ENCODE measurements around the gene SLC25A3. TPM values are rescaled to one million over a fixed set of nuclear protein-coding genes. Genes with fewer than 3 reads are reported as not detected.

Gene SLC25A3
- total and polyA plus RNA-seq, 2 donors (not counting 1 experiment from before 2014, with no cell fraction given): 276 to 304 TPM

Small RNA genes lying within 50 kb of the gene (small RNA-seq; reads per million reads assigned to genes)
- gene SNORA53 (ENCODE audit: insufficient read length, low read depth, low replicate concordance): 34.0 reads per million, percentile 92 among the genes with 10 or more reads in this experiment

Other genes starting within 250 kb of the SLC25A3 start
- gene TMPO, start 78.1 kb upstream of the SLC25A3 start, total RNA-seq: 177 and 187 TPM in 2 replicates
- gene TMPO, start 78.1 kb upstream of the SLC25A3 start, polyA plus RNA-seq: 41.8 and 53.0 TPM in 2 replicates
- gene IKBIP, start 51.1 kb downstream of the SLC25A3 start, total RNA-seq: 12.0 TPM in 2 replicates
- 1.7 and 3.1 TPM in 2 replicates for gene IKBIP, start 51.1 kb downstream of the SLC25A3 start, polyA plus RNA-seq
- 36.9 and 37.8 TPM in 2 replicates for gene APAF1, start 51.6 kb downstream of the SLC25A3 start, total RNA-seq
- 9.1 and 9.7 TPM in 2 replicates for gene APAF1, start 51.6 kb downstream of the SLC25A3 start, polyA plus RNA-seq